CD4-positive, alpha-beta T cell (primary cell): Measurements from ENCODE around the gene RBCK1. TPM values are rescaled to one million over a fixed set of nuclear protein-coding genes. Genes with fewer than 3 reads are reported as not detected.

Experiments
- ATAC-seq: fragments of 200-7000 bp; cut with Tn5 transposase; one replicate; pipeline ENCODE4 v1.10.0; 2022; ENCODE audit warnings: mild to moderate bottlenecking; ENCODE audit not compliant: poor library complexity
- CTCF ChIA-PET: fragments of 350-600 bp; sonication (Branson Sonifier 250); formaldehyde crosslinking; loops from one replicate; lab custom pipeline; 2021; ENCODE audit warnings: antibody characterized with exemption, inconsistent platforms; lab: Charles Lee
- POLR2A ChIA-PET: fragments of 350-600 bp; sonication (Branson Sonifier 250); formaldehyde crosslinking; loops from one replicate; lab custom pipeline; 2021; ENCODE audit warnings: antibody characterized with exemption, inconsistent platforms; lab: Charles Lee
- DNase-seq, 14 experiments: peaks; one replicate each; pipeline ENCODE4 v3.0.0-alpha.2; 2013 to 2020; ENCODE audit warnings: mixed read lengths in 2 of 14
- H3K27ac ChIP-seq, 2 donors: one replicate each; pipeline versions ENCODE4 v1.5.1 to v1.7.0; 2013; ENCODE audit warnings: low read length in 2 of 2, low read depth in 1 of 2, mild to moderate bottlenecking in 1 of 2
- H3K27me3 ChIP-seq, 2 experiments: 1 replicate in 1 of 2; 2 replicates in 1 of 2; pipeline versions ENCODE4 v1.6.1 to v1.7.0; 2013; ENCODE audit warnings: low read length in 2 of 2, control low read depth in 1 of 2, mild to moderate bottlenecking in 1 of 2, moderate library complexity in 1 of 2; ENCODE audit not compliant: insufficient read depth in 2 of 2, control insufficient read depth in 1 of 2
- H3K36me3 ChIP-seq: one replicate; pipeline ENCODE4 v1.6.1; 2013; ENCODE audit warnings: low read length, control low read depth; ENCODE audit not compliant: insufficient read depth
- H3K4me1 ChIP-seq: one replicate; pipeline ENCODE4 v1.6.1; 2013; ENCODE audit warnings: low read length, control low read depth; ENCODE audit not compliant: insufficient read depth
- H3K4me3 ChIP-seq: one replicate; pipeline ENCODE4 v1.5.1; 2013; ENCODE audit warnings: mild to moderate bottlenecking, low read length, moderate library complexity
- H3K9me3 ChIP-seq, 2 experiments: 1 replicate in 1 of 2; 2 replicates in 1 of 2; pipeline versions ENCODE4 v1.6.1 to v1.7.0; 2013; ENCODE audit warnings: low read length in 2 of 2, mild to moderate bottlenecking in 2 of 2, control low read depth in 1 of 2, moderate library complexity in 1 of 2; ENCODE audit not compliant: control insufficient read depth in 1 of 2, insufficient read depth in 1 of 2
- H3K27ac Mint-ChIP-seq: one replicate; pipeline ENCODE4 v1.8.0; 2020; ENCODE audit warnings: mixed read lengths
- H3K27me3 Mint-ChIP-seq: one replicate; pipeline ENCODE4 v1.8.0; 2021; ENCODE audit warnings: mixed read lengths
- H3K36me3 Mint-ChIP-seq: one replicate; pipeline ENCODE4 v1.8.0; 2021; ENCODE audit warnings: low read depth, mixed read lengths
- H3K4me1 Mint-ChIP-seq: one replicate; pipeline ENCODE4 v1.8.0; 2021; ENCODE audit warnings: low read depth, mixed read lengths
- H3K4me3 Mint-ChIP-seq: one replicate; pipeline ENCODE4 v1.8.0; 2020; ENCODE audit warnings: mild to moderate bottlenecking, mixed read lengths
- H3K9me3 Mint-ChIP-seq: one replicate; pipeline ENCODE4 v1.8.0; 2020; ENCODE audit warnings: mixed read lengths
- CTCF ChIP-seq: fragments of 200-600 bp; IDR thresholded peaks from one replicate; pipeline ENCODE4 v1.8.0; 2022; ENCODE audit warnings: antibody characterized with exemption, mild to moderate bottlenecking
- intact Hi-C, 2 experiments: fragments of 100-400 bp; cut with DNase I in 1 of 2; cut with micrococcal nuclease in 1 of 2; formaldehyde crosslinking; loops; one replicate each; pipeline versions ENCODE4 v1.15.1 to v1.9.0; 2023 to 2025; cut with DNase I, micrococcal nuclease
- total RNA-seq, 174 experiments: library from RNA in 2 of 174; stranded (reverse) in 2 of 174; gene quantifications; one replicate each; pipeline ENCODE4 v1.2.3 and lab custom pipeline; 2021 to 2026

The RBCK1 gene
- total RNA-seq, 2 experiments from 2014 or later: 53.3 to 57.3 TPM

- no peak overlapping the region for H3K27ac ChIP-seq
- H3K27ac Mint-ChIP-seq: no peak overlapping the region
- POLR2A ChIA-PET: no interaction called here
- H3K27me3 ChIP-seq: no peaks in the 10 kb centered on the region
- H3K9me3 ChIP-seq: no peaks in the 10 kb centered on the region
- no peak overlapping the region for H3K4me3 Mint-ChIP-seq
- H3K4me1 ChIP-seq: no peaks in the 10 kb centered on the region
- ATAC-seq (no peak), DNase-seq (no peak)
- peaks cover 51% of the 10 kb centered on the region for H3K36me3 Mint-ChIP-seq
- intact Hi-C loops: no loop called here
- no peaks in the 10 kb centered on the region for H3K4me1 Mint-ChIP-seq
- H3K4me3 ChIP-seq: no peak overlapping the region
- no peak for TF ChIP-seq CTCF
- H3K9me3 Mint-ChIP-seq: no peaks in the 10 kb centered on the region
- peaks cover 56% of the 10 kb centered on the region for H3K36me3 ChIP-seq
- H3K27me3 Mint-ChIP-seq: no peaks in the 10 kb centered on the region
- CTCF ChIA-PET: no interaction called here
These were observed 11.9 kb upstream of the RBCK1 start for GRCh38 chr20:396252-396618.

- no peak for TF ChIP-seq CTCF
- ATAC-seq (no peak), DNase-seq (no peak)
- H3K9me3 Mint-ChIP-seq: no peaks in the 10 kb centered on the region
- Histone ChIP-seq H3K27me3 (no peaks in the 10 kb centered on the region), H3K27ac (no peak overlapping the region), H3K4me3 (no peak overlapping the region), H3K4me1 (peaks cover 2% of the 10 kb centered on the region), H3K36me3 (peaks cover 53% of the 10 kb centered on the region), H3K9me3 (no peaks in the 10 kb centered on the region)
- peaks cover 45% of the 10 kb centered on the region for H3K36me3 Mint-ChIP-seq
- H3K27ac Mint-ChIP-seq: no peak overlapping the region
- intact Hi-C loops: no loop called here
- ChIA-PET CTCF (no interaction called here), POLR2A (no interaction called here)
- no peaks in the 10 kb centered on the region for H3K27me3 Mint-ChIP-seq
- H3K4me1 Mint-ChIP-seq: peaks cover 3% of the 10 kb centered on the region
- no peak overlapping the region for H3K4me3 Mint-ChIP-seq
These were observed 11.3 kb upstream of the RBCK1 start for GRCh38 chr20:396619-397431.

GRCh38 chr20:397432-398237 is 10.5 kb upstream of the RBCK1 start:
- POLR2A ChIA-PET: no interaction called here
- no peak for TF ChIP-seq CTCF
- CTCF ChIA-PET: no interaction called here
- Mint-ChIP-seq H3K9me3 (no peaks in the 10 kb centered on the region), H3K27ac (no peak overlapping the region), H3K4me3 (no peak overlapping the region), H3K36me3 (peaks cover 37% of the 10 kb centered on the region), H3K27me3 (no peaks in the 10 kb centered on the region), H3K4me1 (peaks cover 8% of the 10 kb centered on the region)
- Histone ChIP-seq H3K27ac (no peak overlapping the region), H3K27me3 (no peaks in the 10 kb centered on the region), H3K9me3 (no peaks in the 10 kb centered on the region), H3K36me3 (peaks cover 45% of the 10 kb centered on the region), H3K4me1 (peaks cover 10% of the 10 kb centered on the region), H3K4me3 (no peak overlapping the region)
- no peak for ATAC-seq
- no peak for DNase-seq
- intact Hi-C loops: no loop called here
